Measurements from ENCODE around the gene TMEM247.

Gene TMEM247

DNA sequence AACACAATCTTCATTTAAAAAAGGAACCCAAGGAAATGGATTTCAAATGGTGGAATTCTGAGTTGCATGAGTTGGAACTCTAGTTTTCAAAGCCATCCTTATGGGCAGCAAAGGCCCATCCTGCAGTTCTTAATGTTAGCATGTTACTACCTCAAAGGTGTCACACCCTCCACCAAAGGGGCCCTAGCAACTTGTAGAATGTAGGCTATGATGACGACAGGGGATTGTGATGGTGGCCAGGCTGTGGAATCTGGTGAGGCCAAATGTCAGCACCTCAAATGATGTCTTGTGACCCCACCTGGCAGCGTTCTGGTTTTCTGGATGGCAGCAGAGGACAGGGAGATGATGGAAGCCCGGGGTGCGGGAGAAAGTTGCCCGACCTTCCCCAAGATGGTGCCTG, at the start of gene TMEM247:
Gene TMEM247 (plus strand): TSS at position 301 of the 400 bp plus-strand sequence.
- DNase-seq, result no peak

DNA sequence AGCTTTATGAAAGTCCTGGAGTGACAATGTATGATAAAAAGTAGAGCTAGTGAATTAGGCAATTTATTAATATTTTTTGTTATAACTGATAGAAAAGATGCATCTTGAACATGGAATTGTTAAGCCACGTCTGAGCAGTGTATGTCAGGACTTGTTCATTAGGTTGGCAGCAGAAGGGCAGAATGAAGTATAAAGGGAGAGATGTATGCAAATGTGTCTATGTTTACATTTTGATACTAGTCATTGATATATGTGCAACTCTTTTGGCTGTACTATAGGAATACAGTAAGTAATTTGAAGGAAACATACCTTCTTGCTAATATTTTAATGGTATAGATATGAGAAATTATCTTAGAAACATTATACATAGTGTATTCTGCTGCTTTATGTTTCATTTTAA, 49.0 kb upstream of the TMEM247 start:
- no peak for DNase-seq

DNA sequence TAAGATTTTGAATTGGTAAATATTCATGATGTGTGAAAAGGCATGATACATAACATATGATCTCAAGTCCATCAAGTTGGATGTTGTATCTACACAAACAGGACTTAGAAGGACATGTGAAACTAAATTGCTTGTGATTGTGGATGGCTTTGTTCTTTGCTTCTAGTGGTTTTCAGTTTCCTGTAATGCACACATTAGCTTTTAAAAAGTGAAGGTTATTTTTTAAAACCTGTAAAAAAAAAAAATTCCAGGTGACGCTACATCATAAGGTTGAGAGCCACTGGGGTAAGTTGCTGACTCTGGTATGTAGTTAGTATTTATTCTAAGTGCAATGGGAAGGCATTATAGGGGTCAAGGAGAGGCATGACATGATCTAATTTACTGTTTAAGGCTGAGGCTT, 48.4 kb upstream of the TMEM247 start:
- no peak for DNase-seq

DNA sequence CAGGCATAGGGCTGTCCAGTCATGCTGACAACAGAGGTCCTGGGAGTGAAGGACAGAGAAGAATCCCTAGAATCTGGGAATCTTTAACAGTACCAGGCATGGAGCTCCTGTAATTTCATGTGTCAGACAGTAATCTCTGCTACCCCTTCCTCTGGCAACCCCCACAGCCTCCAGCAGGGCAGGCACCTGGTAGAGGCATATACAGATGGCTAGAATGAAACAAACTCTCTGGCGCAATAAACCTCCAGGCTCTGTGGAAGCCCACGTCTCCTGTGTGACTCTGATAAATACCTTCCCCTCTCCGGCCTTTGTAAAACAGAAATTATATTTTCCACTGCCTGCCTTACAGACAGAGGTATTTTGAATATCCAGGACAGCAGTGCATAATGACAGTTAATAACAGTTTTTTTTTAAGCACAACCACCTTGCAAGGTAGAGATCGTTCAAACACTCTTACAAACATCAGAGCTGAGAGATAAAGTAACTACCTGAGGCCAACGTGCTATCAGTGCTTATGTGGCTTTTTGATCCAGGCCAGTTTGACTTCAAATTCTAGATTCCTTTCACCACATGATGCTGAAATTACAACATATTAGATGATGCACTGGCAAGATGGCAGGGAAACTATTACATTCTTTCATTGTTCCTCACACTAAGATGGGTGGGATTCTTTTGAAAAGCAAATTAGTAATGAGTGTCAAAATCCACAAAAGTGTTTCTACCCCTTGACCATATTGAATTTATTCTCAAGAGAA, 47.7 kb upstream of the TMEM247 start:
- DNase-seq, result no peak

DNA sequence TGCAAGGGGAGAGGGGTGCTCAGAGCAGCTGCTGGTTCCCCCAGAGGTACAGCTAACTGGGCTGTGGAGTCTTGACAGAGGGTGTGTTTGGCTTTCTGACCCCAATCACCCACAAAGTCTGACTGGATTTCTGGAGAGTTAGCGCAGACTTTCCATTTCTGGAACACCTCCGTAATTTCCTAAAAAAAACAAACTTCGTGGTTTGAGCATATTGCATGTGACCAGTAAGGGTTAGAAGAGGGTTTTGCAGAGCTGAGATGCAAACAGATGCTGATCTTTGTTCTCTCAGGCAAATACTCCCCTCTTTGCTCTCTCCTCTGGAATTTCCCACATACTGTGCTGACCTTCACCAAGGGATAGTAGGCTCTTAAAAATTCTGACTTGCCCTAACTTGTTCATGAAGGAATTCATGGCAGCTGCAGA, 44.5 kb upstream of the TMEM247 start:
- DNase-seq, result no peak

DNA sequence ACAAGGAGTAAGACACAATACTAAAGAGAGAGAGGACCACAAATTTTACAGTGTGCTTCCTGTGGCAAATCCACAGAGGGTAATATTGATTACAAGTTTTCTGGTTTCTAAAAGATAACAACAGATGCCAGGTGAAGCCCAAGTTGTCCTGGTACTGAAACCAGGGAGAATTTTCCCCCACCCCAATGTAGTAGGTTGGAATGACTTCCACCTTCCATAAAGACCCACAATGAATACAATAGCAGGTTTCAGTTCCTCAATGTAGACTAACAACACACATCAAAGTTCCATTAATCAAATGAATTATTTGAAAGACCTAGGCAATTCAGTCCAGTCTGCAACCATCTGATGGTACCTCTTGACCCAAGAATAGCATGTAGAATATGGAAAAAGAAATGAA, 44.0 kb upstream of the TMEM247 start:
- no peak for DNase-seq

DNA sequence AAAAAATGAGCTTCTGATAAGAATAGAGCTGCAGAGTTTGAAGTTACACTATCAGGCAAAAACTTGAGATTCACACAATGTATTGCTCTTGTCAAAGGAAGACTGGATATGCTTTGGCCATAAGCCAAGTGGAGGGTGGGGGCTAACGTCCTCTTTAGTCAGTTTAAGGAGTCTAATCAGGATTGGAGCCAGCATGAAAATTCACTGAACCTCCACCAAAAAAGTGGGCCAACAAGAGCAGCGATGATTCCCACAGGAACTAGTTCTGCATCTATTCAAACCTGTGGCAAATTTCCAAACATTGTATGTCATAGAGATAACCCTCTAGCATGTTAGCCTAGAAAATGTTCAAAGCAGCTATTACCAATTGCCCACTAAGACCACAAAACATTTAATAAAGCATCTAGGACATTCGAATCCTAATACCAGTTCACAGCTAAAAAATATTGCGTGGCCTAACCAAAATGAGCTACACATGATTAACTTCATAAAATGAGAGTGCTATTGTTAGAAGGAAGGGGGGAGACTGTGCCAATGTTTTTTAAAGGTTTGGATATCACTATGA, 43.5 kb upstream of the TMEM247 start:
- DNase-seq, result no peak

DNA sequence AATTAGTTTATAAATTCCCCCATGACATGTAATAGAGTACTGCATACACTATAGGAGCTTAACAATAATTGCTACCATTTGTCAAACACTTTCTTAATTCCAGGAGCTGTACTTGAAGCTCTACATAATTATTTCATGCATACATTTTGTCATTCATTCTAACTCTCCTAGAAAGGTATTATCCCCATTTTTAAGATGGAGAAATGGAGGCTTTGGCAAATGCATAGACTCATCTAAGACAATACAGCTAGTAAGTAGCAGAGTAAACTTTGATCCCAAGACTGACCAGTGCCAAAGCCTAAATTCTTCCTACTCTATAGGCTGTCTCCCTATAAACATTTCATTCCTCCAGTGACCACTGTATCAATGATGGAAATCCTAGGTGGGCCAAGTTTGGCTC, 42.6 kb upstream of the TMEM247 start:
- DNase-seq, result no peak

DNA sequence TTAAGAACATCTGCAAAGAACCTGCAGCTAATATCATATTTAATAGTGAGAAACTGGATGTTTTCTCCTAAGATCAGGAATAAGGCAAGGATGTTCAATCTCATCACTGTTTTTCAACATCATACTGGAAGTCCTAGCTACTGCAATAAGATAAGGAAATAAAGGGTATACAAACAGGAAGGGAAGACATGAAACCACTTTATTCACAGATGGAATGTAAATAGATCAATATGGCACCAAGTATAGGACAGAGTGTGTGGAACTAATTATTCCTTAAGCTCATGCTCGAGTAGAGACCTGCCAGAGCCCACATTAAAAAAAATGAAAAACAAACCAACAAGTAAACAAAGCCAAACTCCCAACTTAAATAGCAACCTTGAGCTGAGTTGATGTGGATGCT, 41.3 kb upstream of the TMEM247 start:
- DNase-seq, result no peak

DNA sequence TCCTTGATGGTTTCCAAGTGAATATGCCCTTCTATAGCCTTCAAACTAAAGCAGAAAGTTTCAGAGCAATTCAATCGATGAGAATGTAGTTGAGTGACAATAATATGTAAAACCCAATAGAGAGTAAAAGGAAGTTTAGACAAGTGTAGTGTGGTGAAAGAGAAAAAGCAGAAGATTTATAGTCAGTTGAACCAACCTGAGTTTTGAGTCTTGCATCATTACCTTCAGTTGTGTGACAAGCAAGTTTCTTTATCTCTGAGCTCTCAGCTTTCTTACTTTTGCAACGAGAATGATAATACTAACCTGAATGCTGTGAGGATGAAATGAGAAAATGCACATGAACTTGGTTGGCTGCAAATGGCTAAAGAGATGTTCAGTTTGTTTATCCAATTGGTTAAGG, 40.6 kb upstream of the TMEM247 start:
- DNase-seq, result no peak

DNA sequence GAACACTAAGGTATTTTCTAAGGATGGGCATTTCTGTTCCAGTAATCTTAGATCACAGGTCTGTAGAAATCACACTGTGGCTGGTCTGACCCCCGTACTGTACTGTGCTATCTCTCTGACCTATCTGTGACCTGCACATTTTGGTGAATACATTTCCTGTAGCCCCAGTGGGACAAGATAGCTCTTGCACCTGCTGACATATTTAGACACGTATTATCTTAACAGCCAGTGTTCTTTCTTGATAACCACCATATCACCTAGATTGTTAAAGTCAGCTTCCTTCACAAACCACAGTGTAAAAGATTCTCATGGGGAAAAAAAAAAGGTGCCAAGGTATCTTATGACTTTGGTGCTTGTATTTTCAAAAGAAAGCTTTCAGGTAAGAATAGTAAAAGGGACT, 39.8 kb upstream of the TMEM247 start:
- no peak for DNase-seq

DNA sequence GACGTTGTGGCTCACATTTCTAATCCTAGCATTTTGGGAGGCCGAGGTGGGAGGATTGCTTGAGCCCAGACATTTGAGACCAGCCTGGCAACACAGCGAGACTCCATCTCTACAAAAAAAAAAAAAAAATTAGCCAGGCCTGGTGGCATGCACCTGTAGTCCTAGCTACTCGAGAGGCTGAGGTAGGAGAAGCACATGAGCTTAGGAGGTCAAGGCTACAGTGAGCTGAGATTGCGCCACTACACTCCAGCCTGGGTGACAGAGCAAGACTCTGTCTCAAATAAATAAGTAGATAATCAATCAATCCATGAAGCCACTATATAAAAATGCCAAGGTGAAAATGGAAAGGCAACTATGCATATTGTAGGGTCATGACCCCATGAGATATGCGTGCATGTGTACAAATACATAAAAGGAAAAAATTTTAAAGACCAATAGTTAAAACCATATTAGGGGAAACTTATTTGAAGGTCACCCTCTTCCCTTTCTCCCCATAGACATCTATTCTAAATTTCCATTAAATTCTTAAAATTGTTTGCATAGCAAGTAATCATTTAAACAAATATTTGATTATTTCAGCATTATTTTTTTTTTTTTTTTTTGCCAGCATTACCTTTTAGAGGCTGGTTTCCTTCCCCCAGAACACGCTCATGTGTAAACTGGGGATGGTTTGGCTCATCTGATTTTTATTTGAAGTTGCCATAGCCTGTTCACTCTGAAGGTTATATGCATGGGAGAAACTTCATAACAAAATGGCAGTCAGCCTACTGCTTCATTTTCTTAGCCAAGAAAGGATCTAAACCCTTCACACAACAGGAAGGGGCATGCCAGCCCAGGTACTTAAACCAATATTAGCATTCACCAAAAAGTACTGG, 37.3 kb upstream of the TMEM247 start:
- no peak for DNase-seq

DNA sequence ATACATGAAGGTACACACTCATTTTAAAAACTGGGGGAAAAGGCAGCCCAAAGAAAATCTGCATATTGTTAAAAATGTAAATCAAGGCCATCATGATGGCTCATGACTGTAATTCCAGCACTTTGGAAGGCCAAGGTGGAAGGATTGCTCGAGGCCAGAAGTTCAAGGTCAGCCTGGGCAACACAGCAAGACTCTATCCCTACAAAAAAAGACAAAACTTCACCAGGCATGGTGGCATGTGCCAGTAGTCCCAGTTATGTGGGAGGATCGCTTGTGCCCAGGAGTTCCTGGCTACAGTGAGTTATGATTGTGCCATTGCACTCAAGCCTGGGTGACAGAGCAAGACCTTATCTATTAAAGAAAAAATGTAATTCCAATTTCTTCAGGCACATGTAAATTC, 34.6 kb upstream of the TMEM247 start:
- DNase-seq, result no peak

DNA sequence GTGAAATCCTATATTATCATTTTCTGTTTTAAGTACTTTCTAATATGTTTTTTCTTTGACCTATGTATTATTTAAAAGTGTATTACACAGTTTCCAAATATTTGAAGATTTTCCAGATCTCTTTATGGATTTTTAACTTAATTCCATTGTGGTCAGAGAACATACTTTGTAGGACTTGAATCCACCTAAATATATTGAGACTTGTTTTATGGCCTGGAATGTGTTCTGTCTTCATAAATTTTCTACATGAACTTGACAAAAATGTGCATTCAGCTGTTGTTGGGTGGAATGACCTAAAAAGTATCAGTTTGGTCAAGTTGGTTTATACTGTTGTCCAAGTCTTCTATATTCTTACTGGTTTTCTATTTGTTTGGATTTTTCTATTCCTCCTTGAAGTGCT, 33.8 kb upstream of the TMEM247 start:
- no peak for DNase-seq

DNA sequence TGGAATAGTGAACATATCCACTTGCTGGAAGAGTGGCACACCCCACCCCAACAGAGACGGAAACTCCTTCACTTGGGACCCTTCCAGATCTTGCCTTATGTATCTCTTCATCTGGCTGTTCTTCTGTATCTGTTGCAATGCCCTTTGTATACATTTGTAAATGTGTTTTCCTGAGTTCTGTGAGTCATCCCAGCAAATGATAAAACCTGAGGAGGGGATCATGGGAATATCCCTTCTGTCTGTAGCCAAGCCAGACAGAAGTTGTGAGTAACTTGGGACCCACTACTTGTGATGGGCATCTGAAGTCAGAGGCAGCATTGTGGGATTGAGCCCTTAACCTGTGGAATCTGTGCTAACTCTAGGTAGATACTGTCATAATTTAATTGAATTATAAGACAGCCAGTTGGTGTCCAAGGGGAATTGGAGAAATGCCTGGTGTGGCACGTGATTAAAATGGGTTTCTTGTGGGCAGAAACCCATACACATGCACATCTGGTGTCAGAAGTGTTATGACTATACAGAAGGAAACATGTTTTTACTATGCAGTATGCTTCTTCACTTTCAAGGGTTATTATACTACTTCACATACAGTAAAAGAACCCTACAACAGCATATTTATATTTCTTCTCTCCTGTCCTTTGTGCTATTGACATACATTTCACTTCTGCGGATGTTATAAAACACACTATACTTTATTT, 32.3 kb upstream of the TMEM247 start:
- DNase-seq, result no peak

DNA sequence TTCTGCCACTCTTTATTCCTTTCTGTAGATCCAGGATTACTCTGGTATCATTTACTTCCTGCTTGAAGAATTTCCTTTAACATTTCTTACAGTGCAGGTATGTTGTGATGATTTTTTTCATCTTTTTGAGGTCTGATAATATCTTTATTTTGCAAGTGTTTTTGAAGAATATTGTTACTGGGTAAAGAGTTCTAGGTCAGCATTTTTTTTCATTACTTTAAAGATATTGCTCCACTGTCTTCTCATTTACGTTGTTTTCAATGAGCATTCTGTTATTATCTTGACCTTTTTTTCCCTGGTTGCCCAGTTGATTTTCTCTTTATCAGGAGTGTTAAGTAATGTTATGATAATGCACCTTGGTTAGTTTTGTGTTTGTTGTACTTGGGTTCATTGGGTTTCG, 31.7 kb upstream of the TMEM247 start:
- no peak for DNase-seq

DNA sequence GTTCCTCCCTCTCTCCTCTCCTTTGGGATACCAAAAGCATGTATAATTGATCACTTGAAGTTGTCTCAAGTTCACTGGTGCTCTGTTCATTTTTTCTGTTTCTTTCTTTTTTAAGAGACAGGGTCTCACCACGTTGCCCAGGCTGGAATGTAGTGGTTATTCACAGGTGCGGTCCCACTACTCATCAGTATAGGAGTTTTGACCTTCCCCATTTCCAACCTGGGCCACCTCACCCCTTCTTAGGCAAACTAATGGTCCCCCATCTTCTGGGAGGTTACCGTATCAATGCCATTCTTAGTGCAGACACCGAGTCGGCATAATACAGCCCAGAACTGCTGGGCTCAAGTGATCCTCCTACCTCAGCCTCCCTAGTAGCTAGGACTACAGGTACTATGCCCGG, 31.3 kb upstream of the TMEM247 start:
- no peak for DNase-seq

DNA sequence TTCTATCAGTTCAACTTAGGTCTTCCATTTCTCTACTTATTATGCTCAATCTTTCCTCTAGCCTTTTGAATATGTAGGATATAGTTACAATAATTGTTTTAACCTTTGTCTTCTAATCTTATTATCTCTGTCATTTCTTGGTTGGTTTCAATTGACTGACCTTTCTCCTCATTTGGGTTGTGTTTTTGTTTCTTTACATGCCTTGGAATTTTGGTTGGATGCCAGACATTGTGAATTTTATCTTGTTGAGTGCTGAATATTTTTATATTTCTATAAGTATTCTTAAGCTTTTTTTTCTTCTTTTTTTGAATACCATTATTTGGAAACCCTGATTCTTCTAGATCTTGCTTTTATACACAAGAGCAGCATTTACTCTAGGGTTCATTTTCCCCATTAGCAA, 30.7 kb upstream of the TMEM247 start:
- DNase-seq, result no peak

DNA sequence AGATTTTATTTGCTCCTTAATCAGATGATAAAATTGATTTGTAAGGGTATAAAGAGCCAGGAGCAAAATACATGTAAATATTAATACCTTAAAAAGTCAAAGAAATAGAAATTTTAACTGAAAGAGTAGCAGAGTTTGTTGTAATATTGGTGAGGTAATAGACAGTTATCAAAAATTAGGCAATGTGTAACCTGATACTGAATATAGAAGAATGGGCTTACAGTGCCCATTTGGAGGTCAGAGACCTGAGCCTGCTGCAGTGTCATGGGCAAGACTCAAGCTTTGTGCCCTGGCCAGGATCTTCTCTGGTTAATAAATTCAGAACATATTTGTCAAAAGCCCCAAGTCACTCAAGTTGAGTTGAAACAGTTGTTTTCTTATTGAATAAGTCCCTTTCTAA, 29.7 kb upstream of the TMEM247 start:
- DNase-seq, result no peak

DNA sequence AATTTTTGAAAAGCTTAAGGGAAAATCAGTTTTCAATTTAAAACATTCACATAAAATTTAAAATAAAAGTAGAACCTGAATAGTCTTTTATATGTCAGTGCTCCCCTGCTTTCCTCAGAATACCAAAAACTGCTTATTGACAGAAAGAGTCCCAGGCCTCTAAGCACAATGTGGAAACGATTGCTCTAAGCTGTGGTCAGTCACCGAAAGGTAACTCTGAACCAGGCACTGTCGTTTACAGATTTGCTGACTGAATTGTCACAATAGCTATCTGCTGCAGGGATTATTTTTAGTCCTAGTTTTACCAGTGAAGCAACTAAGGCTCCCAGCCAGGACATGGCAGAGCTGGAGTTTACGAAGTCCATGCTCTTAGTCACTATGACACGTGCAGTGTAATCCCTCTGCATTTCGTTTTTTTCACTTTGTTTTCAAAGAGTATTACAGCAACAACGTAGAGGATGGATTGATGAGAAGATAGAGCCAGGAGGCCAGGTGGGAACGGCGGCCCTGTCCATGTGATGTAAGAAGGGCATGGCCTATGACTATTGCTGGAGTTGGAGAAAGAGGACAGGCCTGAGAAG, 28.1 kb upstream of the TMEM247 start:
- no peak for DNase-seq

DNA sequence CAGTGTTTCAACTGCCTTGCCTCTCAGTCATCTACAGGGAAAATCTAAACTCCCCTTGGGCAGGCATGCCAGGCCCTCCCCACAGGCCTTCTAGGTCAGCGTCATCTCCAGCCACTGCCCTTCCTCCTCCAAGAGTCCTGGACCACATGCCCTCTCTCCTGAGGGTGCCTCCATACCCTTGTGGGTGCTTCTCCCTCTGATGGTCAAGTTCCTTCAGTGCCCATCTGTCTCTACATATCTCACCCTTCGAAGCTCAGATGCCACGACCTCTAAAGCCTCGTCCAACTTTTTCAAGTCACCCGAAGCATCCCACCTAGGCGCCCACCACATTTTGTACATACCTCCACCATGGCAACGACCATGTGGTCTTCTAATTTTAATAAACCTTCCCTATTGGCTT, 22.6 kb upstream of the TMEM247 start:
- no peak for DNase-seq

DNA sequence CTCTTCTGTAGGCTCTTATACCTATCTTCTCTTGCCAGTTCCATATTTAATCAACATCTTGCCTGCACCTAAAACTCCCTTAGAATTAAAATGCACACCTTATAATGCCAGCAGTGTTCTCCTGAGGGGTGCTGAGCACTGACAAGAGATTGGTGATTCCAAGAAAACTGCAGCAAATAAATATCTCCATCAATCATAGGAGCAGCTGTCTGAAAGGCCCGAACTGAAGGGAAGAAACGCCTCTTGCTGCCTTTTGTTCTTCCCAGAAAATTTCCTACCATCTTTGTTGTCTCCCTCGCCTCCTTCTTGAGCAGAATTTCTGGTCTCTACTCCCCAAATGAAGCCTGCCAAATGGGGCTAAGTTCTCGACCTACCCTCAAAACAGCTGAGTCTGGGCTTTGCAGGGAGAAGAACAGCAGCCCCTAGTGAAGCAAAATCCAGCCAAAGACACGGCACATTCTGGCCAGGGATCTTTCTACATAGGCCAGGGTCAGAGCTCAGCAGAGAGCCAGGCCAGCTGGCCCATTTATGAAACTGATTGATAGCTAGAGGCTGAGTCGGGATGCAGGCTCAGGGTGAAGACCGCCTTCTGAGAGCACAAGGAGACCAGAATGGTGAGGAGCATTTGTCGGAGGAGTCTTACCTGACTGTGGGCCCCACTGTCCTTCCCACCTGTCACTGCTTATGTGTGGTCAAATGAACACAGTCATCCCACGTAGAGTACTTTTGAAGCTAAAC, 20.4 kb upstream of the TMEM247 start:
- no peak for DNase-seq

All from stimulated activated CD8-positive, alpha-beta memory T cell treated with anti-CD3 and anti-CD28 coated beads, Interleukin-4, amount 100 ng/mL, for 48 hours (primary cell).